Measurements from ENCODE around the gene PSME2.

The PSME2 gene

DNA sequence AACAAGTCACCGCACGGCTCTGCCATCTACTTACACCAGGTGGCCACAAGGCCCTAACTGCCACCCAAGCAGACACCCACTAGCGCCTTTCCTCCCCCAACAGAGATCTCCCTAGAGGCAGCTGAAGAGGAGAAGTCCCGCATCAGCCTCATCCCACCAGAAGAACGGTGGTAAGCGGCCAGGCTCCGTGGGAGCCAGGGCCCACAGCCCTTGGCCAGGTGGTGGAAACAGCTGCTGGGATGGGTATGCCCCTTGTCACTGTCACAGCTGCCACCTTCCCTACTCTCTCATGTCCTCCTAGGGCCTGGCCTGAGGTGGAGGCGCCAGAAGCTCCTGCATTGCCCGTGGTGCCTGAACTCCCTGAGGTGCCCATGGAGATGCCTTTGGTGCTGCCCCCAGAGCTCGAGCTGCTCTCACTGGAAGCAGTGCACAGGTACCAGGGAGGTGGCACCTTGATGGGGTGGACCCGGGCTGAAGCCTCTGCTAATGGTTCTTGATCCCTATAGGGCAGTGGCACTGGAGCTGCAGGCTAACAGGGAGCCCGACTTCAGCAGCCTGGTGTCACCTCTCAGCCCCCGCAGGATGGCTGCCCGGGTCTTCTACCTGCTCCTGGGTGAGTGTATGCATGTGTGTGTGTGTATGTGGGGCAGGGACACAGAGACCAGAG, 33.0 kb upstream of the PSME2 start:
- DNase-seq: no peak

- no peak for DNase-seq
Measured at GRCh38 chr14:24178399-24179178, 32.2 kb upstream of the PSME2 start.

- DNase-seq: no peak
Measured at GRCh38 chr14:24177891-24178290, 31.5 kb upstream of the PSME2 start.

DNA sequence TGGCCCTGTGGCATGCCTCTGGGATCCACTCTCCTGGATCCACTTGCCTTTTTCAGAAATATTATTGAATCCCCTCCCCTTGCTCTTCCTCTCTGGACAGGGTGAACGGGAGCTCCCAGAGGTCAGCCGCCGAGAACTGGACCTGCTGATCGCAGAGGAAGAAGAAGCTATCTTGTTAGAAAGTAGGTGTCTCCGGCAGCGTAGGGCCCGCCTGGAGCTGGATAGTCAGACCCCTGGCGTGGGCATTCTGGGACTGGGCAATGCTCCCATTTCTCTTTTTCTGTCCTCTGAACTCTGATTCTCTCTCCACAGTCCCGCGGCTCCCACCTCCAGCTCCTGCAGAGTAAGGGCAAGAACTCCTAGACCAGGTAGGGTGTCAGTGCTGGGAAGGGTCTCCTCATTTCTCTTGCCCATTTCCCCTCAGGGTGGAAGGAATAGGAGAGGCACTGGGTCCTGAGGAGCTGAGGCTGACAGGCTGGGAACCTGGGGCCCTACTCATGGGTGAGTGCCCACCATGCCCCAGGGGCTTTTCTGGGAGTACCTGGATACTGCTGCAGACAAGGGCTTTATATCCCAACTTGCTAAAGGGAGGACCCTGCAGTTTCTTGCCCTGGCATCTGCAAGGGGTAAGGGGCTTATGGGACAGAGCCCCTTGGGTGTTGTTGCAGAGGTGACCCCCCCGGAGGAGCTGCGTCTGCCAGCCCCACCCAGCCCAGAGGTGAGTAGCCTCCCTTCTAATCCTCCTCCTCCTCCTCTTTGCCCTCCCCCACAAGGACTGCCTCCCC, 30.8 kb upstream of the PSME2 start:
- no peak for DNase-seq

DNA sequence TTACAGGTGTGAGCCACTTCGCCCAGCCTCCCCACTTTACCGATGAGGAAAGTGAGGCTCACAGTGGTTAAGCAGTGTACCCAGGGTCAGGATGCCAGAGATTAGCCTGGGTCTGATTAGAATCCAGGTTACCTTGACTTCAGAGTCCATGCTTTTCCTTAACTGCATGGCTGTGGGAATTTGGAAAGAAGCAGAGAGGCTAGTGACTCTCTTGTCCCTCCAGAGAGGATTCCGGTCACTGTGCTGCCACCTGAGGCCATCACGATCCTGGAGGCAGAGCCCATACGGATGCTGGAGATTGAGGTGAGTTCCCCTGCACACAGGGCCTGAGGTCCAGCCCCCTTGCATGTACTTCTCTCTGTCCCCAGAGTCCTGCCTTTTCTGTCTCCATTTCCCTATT, 30.2 kb upstream of the PSME2 start:
- DNase-seq: no peak

DNA sequence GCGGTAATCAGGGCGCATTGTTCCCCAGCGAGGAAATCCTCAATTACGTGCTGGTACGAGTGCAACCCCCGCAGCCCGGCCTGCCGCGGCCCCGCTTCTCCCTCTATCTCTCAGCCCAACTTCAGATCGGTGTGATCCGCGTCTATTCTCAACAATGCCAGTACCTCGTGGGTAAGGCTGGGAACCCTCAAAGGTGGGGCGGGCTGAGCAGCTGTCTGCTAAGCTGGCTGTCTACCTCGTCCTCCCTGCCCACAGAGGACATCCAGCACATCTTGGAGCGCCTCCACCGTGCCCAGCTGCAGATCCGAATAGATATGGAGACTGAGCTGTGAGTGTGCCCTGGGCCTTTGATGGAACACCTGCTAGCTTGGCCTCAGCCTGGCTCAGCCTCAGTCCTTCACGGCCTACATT, 26.5 kb upstream of the PSME2 start:
- DNase-seq: peak; percentile 29

- DNase-seq: peak; percentile 40
Measured at GRCh38 chr14:24172261-24172860, 26.0 kb upstream of the PSME2 start.

DNA sequence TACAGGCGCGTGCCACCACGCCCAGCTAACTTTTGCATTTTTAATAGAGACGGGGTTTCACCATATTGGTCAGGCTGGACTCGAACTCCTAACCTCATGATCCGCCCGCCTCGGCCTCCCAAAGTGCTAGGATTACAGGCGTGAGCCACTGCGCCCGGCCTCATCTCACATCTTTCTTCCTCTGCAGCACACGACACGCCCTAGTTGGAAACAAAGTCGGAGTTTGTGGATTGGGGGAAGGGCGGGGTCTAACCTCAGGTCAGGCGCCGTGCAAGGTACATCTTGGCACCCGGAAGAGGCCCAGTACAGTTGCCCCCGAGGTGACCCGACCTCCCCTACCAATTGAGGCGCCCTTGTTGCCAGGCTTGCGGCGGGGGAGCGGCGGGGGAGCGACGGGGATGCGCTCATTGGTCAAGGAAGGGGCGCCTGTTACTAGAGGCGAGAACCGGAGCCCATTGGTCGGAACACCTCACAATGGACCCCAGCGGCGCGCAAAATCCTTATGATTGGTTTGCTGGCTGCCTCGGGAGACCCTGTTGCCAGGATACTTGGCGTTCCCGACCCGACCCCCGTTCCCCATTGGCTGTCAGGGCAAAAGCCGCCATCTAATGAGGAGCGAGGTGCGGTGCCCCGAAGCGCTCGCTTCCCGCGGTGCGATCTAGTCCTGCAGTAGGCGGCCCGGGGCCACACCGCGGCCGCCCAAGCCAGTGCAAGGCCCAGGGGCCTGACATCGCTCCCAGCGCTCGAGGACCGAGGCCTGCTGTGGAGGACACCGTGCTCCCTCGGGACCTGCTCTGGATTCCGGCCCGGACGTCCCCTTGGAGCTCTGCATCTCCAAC, 25.2 kb upstream of the PSME2 start, which contains the start of gene REC8:
TSS of gene REC8 (plus strand) at position 659 of the 839 bp plus-strand sequence. CDS start 473 bp downstream, outside the sequence.
- peak; percentile 99 for DNase-seq

- DNase-seq: no peak
Measured at GRCh38 chr14:24167469-24168114, 21.2 kb upstream of the PSME2 start.

DNA sequence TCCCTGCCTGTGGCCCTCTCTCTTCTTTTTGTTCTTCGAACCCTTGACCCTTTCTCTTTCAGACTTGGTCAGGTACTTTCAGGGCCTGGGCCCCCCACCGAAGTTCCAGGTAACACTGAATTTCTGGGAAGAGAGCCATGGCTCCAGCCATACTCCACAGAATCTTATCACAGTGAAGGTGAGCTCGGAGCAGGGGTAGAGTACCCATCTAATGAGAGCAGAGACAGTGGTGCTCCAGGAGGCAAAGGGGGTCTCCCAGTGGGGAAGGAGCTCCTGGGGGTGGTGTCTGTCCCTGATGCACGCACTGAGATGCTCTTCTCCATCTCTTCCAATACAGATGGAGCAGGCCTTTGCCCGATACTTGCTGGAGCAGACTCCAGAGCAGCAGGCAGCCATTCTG, 19.4 kb upstream of the PSME2 start:
- no peak for DNase-seq

GRCh38 chr14:24164518-24164991, 18.1 kb upstream of the PSME2 start:
- DNase-seq: no peak

- DNase-seq: no peak
Measured at GRCh38 chr14:24162093-24162492, 15.7 kb upstream of the PSME2 start.

DNA sequence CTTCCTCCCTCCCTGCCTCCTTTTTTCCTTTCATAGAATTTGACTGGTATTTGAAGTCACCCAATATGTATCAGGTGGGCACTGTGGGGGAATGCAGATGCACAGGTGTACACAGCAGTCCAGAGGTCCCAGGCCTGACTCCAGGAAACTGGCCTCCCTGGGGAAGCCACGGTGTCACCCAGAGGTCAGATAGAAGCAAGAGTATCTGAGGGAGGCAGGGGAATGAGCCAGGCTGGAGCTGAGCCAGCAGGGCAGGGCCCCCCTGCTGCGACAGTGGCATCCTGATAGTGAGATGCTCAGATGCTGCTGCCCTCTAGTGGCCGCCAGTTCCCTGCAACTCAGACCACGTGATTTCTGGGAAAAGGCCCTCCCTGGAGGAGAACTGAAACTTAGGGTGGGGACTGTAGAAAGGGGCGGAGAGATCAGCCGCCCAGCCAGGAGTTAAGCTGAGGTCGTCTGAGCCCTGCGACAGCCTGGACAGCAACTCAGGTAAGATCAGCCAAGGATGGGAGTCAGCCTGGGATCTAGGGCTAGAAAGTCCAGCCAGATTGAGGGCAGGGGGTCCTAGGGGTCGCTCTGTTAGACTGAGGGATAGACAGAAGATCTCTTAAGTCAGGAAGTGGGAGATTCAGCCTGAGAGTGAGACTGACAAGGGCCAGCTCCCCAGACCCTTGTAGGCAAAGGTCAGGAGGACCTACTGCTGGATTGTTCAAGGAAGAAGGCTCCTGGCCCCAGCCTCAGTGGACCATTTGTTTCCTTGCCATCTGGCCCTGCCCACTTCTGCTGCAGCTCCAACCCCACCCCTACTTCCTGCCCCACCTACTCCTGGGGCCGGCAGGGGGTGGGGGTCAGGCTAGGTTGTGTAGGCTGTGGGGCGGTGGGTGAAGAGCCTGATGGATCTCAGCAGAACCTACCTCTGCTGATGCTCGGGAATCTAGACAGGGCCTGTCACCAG, 14.7 kb upstream of the PSME2 start, which contains the start of gene IRF9:
TSS of gene IRF9 (plus strand) at position 416 of the 955 bp plus-strand sequence. CDS start 880 bp downstream, outside the sequence.
- DNase-seq: peak; percentile 98

DNA sequence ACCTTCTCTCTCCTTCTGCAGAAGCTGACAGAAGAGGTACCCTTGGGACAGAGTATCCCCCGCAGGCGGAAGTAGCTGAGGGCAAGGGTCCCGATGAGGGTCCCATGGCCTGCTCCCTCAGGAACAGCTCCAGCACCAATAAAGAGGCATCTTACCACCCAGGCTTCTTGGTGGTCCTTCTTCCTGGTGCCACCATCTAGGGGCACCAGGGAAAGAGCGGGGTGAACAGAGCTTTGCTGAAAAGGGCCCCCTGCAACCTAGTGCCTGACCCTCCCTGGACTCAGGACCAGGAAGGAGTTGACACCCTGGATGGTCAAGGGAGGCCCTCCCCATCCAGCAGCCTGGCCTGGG, 14.1 kb upstream of the PSME2 start:
- DNase-seq: no peak

GRCh38 chr14:24159777-24160498, 13.5 kb upstream of the PSME2 start:
- DNase-seq: no peak

DNA sequence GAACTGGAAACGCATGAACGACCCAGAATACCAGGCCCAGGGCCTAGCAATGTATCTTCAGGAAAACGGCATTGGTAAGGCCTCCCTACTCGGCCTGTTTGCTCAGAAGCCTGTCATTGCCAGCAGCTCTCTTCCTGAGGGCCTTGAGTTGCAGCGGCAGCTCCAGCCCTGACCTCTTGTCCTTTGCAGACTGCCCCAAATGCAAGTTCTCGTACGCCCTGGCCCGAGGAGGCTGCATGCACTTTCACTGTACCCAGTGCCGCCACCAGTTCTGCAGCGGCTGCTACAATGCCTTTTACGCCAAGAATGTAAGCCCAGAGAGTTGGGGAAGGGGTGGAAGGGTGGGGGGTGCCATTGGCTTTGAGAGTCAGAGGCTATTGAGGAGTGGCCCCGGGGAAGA, 10.9 kb upstream of the PSME2 start:
- no peak for DNase-seq

DNA sequence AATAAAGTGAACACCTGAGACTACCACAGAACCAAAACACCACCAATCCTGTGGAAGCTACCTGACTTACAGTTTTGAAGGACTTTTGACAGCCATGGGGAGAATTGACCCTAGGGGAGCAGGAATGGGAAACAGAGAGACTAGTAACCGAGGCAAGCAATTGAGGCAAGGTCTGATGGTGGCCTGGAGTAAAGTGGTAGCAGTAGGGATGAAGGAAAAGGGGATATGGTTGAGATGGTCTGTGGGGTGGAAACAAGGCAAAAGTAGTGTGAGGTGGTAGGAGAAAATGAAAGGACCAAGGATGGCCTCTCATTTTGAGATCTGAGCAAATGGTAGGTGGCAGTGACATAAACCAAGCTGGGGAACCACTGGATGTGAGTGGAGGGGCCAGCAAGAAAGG, 10.4 kb upstream of the PSME2 start:
- no peak for DNase-seq

DNA sequence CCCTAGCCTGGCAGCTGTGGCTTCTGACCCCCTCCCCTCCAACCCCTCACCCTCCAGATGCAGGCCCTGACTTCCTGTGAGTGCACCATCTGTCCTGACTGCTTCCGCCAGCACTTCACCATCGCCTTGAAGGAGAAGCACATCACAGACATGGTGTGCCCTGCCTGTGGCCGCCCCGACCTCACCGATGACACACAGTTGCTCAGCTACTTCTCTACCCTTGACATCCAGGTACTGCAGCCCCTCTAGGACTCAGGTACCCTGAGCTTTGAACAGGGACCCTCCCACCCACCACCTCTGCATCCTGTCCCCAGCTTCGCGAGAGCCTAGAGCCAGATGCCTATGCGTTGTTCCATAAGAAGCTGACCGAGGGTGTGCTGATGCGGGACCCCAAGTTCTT, 8.7 kb upstream of the PSME2 start:
- no peak for DNase-seq

GRCh38 chr14:24151404-24152080, 5.1 kb upstream of the PSME2 start:
- DNase-seq: no peak

Data from hematopoietic multipotent progenitor cell treated with erythropoietin and hydrocortisone succinate and interleukin-3 and kit ligand, for 4 days (in vitro differentiated cells).